ENCODE measurements around the gene TLDC2. TPM values are rescaled to one million over a fixed set of nuclear protein-coding genes. Genes with fewer than 3 reads are reported as not detected.

The TLDC2 gene
- total and polyA plus RNA-seq, 3 experiments from 2014 or later, result 0.29 TPM; not detected in 2

DNA sequence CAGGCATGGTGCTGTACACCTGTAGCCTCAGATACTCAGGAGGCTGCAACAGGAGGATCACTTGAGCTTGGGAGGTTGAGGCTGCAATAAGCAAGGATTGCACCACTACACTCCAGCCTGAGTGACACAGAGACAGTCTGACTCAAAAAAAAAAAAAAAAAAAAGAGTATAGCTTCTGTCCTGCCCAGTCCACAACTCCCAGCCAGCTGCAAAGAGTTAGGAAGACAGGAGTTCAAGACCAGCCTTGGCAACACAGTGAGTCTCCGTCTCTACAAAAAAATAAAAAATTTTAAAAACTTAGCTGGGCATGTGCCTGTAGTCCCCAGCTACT is 28.3 kb upstream of the TLDC2 start:
- H3K4me3 Mint-ChIP-seq, result no peak overlapping the region
- POLR2A ChIA-PET, result no interaction called here
- no peak for DNase-seq
- Histone ChIP-seq H3K4me3 (ENCODE audit: low read length) (no peak overlapping the region), H3K4me1 (ENCODE audit: insufficient read depth, low read length) (peaks cover 10% of the 10 kb centered on the region), H3K36me3 (ENCODE audit: insufficient read depth, low read length) (no peaks in the 10 kb centered on the region), H3K9me3 (ENCODE audit: low read length) (no peaks in the 10 kb centered on the region), H3K27ac (ENCODE audit: low read depth, low read length) (peak overlapping the region; percentile 11), H3K27me3 (ENCODE audit: insufficient read depth, low read length, poor library complexity, severe bottlenecking) (no peaks in the 10 kb centered on the region)
- H3K36me3 Mint-ChIP-seq, result no peaks in the 10 kb centered on the region
- CTCF ChIA-PET, result interaction anchor here (1.0 kb wide), 1 partner anchor 9 kb away, joined by 3 read pairs; no protein-coding TSS in a partner anchor
- no peaks in the 10 kb centered on the region for H3K9me3 Mint-ChIP-seq
- H3K27ac Mint-ChIP-seq, result no peak overlapping the region
- peaks cover 6 to 9% (median 7%) of the 10 kb centered on the region in 3 donors for H3K4me1 Mint-ChIP-seq
- H3K27me3 Mint-ChIP-seq, result peaks cover 0 to 2% of the 10 kb centered on the region in 2 donors

DNA sequence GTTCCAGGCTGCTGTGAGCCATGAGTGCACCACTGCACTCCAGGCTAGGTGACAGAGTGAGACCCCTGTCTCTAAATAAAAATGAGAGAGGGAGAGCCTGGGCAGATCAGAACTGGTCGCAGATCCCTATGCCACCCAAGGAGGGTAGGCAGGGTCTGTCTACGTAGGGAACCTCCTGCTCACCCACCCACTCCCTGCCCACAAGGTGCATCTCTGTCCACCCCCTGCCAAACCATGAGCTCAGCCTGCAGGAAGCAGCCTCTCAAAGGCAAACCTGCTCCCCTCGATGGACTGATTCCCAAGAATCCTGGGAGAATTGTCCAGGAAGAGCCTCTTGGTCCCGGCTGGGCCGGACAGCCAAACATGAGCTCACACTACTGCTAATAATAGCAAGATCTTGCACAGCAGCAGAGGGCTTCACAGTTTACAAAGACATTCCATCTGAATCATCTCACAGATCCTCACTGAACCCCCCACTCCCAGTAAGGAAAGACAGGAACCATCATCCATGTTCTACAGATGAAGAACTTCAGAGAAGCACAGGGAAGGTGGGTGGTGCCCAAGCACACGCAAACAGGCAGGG is 27.8 kb upstream of the TLDC2 start:
- ChIA-PET POLR2A (no interaction called here), CTCF (interaction anchor here (1.0 kb wide), 1 partner anchor 9 kb away, joined by 3 read pairs; no protein-coding TSS in a partner anchor)
- H3K27me3 ChIP-seq (ENCODE audit: insufficient read depth, low read length, poor library complexity, severe bottlenecking), result no peaks in the 10 kb centered on the region
- no peak for DNase-seq
- Mint-ChIP-seq H3K4me3 (no peak overlapping the region), H3K9me3 (no peaks in the 10 kb centered on the region), H3K4me1 (peaks cover 6% of the 10 kb centered on the region in 3 donors), H3K27ac (no peak overlapping the region), H3K27me3 (peaks cover 0 to 2% of the 10 kb centered on the region in 2 donors), H3K36me3 (no peaks in the 10 kb centered on the region)
- H3K36me3 ChIP-seq (ENCODE audit: insufficient read depth, low read length), result no peaks in the 10 kb centered on the region
- no peaks in the 10 kb centered on the region for H3K9me3 ChIP-seq (ENCODE audit: low read length)
- no peak overlapping the region for H3K27ac ChIP-seq (ENCODE audit: low read depth, low read length)
- no peak overlapping the region for H3K4me3 ChIP-seq (ENCODE audit: low read length)
- peaks cover 7% of the 10 kb centered on the region for H3K4me1 ChIP-seq (ENCODE audit: insufficient read depth, low read length)

DNA sequence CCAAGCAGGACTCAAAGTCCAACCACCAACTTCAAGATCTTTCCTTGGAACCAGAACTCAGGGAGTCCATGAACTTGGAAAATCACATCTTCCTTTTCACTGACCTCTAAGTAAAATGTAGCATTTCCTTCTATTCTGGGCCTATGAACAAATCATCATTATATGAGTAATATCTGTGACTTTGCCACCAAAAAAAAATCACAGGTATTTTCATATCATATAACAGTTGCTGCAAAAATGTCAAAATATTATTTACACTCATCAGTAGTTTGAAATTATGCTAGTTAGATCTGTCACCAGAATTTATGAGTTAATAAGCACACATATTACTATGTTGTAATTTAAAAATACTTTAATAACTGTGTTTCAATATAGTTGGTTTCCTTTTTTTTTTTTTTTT is 27.3 kb upstream of the TLDC2 start:
- Histone ChIP-seq H3K4me1 (ENCODE audit: insufficient read depth, low read length) (peaks cover 2% of the 10 kb centered on the region), H3K27ac (ENCODE audit: low read depth, low read length) (no peak overlapping the region), H3K36me3 (ENCODE audit: insufficient read depth, low read length) (no peaks in the 10 kb centered on the region), H3K4me3 (ENCODE audit: low read length) (no peak overlapping the region), H3K9me3 (ENCODE audit: low read length) (no peaks in the 10 kb centered on the region), H3K27me3 (ENCODE audit: insufficient read depth, low read length, poor library complexity, severe bottlenecking) (no peaks in the 10 kb centered on the region)
- Mint-ChIP-seq H3K27me3 (peaks cover 0 to 2% of the 10 kb centered on the region in 2 donors), H3K4me3 (no peak overlapping the region), H3K27ac (no peak overlapping the region), H3K4me1 (peaks cover under 1 to 1% (median 1%) of the 10 kb centered on the region in 3 donors), H3K36me3 (no peaks in the 10 kb centered on the region), H3K9me3 (no peaks in the 10 kb centered on the region)
- ChIA-PET POLR2A (no interaction called here), CTCF (interaction anchor here (1.6 kb wide), 1 partner anchor 15 kb away, joined by 3 read pairs; a partner anchor contains a TSS)
- DNase-seq, result no peak

DNA sequence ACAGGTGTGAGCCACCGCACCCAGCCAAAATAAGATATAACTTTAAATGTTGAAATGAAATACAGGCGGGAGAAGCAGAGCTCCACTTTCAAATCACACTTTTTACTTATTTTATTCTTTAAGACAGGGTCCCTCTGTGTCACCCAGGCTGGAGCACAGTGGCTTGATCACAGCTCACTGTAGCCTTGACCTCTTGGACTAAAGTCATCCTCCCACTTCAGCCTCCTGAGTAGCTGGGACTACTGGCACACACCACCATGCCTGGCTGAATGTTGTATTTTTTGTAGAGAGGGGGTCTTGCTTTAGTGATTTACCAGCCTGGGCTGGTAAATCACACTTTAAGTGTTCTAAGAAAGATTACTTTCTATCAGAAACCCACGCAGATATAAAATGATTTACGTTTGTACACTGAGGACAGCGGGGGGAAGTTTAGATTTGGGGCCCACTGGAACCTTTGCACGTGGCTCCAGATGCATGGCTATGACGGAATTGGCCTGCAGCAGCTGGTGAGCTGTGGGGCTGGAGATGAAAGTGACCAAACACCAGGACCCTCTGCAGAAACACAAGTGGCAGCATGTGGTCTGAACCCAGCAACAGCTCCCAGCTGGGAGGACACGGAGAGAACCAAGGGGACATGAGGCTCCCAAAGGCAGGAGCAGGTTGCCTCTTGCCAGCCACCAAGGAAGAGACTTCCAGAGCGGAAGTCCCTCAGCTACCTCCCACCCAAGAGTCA is 26.4 kb upstream of the TLDC2 start:
- H3K4me3 ChIP-seq (ENCODE audit: low read length), result no peak overlapping the region
- no peaks in the 10 kb centered on the region for H3K4me1 ChIP-seq (ENCODE audit: insufficient read depth, low read length)
- H3K4me3 Mint-ChIP-seq, result no peak overlapping the region
- H3K27ac Mint-ChIP-seq, result no peak overlapping the region
- CTCF ChIA-PET, result interaction anchor here (1.1 to 1.6 kb wide), 2 partner anchors 14 to 28 kb away, joined by 3 read pairs; a partner anchor contains a TSS
- DNase-seq, result no peak
- no peaks in the 10 kb centered on the region for H3K36me3 ChIP-seq (ENCODE audit: insufficient read depth, low read length)
- H3K27ac ChIP-seq (ENCODE audit: low read depth, low read length), result no peak overlapping the region
- POLR2A ChIA-PET, result no interaction called here
- no peaks in the 10 kb centered on the region for H3K27me3 ChIP-seq (ENCODE audit: insufficient read depth, low read length, poor library complexity, severe bottlenecking)
- peaks cover 0 to 2% of the 10 kb centered on the region in 2 donors for H3K27me3 Mint-ChIP-seq
- H3K9me3 Mint-ChIP-seq, result no peaks in the 10 kb centered on the region
- no peaks in the 10 kb centered on the region for H3K9me3 ChIP-seq (ENCODE audit: low read length)
- no peaks in the 10 kb centered on the region for H3K36me3 Mint-ChIP-seq
- no peaks in the 10 kb centered on the region for H3K4me1 Mint-ChIP-seq

DNA sequence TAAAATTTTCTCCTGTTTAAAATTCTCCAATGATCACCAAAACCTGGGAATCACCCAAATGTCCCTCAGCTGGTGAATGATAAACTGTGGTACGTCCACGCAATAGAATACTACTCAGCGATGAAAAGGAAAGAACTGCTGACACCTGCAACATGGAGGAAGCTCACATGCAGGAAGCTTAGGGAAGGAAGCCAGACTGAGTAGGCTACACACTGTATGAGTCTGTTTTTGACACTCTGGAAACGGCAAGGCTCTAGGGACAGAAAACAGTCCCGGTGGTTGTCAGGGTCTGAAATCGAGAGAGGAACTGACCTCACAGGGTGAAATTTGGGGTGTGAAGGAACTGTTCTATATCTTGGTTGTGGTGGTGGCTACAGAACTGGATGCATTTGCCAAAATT is 25.2 kb upstream of the TLDC2 start:
- H3K27ac Mint-ChIP-seq, result no peak overlapping the region
- H3K9me3 Mint-ChIP-seq, result no peaks in the 10 kb centered on the region
- Histone ChIP-seq H3K27ac (ENCODE audit: low read depth, low read length) (no peak overlapping the region), H3K4me1 (ENCODE audit: insufficient read depth, low read length) (no peaks in the 10 kb centered on the region), H3K27me3 (ENCODE audit: insufficient read depth, low read length, poor library complexity, severe bottlenecking) (no peaks in the 10 kb centered on the region), H3K9me3 (ENCODE audit: low read length) (no peaks in the 10 kb centered on the region), H3K36me3 (ENCODE audit: insufficient read depth, low read length) (no peaks in the 10 kb centered on the region), H3K4me3 (ENCODE audit: low read length) (no peak overlapping the region)
- no peaks in the 10 kb centered on the region for H3K4me1 Mint-ChIP-seq
- ChIA-PET CTCF (interaction anchor here (1.1 kb wide), 1 partner anchor 27 kb away, joined by 3 read pairs; no protein-coding TSS in a partner anchor), POLR2A (no interaction called here)
- no peak overlapping the region for H3K4me3 Mint-ChIP-seq
- no peaks in the 10 kb centered on the region for H3K36me3 Mint-ChIP-seq
- no peak for DNase-seq
- peaks cover 0 to 2% of the 10 kb centered on the region in 2 donors for H3K27me3 Mint-ChIP-seq

DNA sequence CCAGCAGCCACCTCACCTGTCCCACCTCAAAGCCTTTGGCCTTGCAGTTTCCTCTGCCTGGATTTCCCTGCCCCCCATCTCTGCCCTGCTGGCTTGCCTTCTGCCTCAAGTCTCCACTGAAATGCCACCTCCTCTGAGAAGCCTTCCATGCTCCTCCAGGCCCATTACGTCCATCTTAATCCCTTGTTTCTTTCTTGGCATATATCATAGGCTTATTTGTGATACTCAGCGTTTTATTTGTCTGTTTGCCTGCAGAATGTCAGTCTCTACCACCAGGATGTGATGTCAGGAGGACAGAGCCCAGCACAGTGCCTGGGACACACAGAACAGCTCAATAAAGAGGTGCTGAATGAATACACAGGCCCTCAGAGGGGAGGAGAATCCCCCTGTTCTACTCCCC is 24.4 kb upstream of the TLDC2 start:
- H3K27ac Mint-ChIP-seq, result peak overlapping the region in 2 of 8 donors; percentile 8 to 52
- H3K9me3 ChIP-seq (ENCODE audit: low read length), result no peaks in the 10 kb centered on the region
- no peaks in the 10 kb centered on the region for H3K36me3 ChIP-seq (ENCODE audit: insufficient read depth, low read length)
- ChIA-PET POLR2A (no interaction called here), CTCF (no interaction called here)
- no peaks in the 10 kb centered on the region for H3K27me3 ChIP-seq (ENCODE audit: insufficient read depth, low read length, poor library complexity, severe bottlenecking)
- DNase-seq, result no peak
- no peak overlapping the region for H3K4me3 Mint-ChIP-seq
- peaks cover 6% of the 10 kb centered on the region for H3K4me1 ChIP-seq (ENCODE audit: insufficient read depth, low read length)
- peaks cover 0 to 4% (median 2%) of the 10 kb centered on the region in 3 donors for H3K4me1 Mint-ChIP-seq
- H3K27me3 Mint-ChIP-seq, result peaks cover 0 to 2% of the 10 kb centered on the region in 2 donors
- H3K27ac ChIP-seq (ENCODE audit: low read depth, low read length), result no peak overlapping the region
- H3K36me3 Mint-ChIP-seq, result no peaks in the 10 kb centered on the region
- no peaks in the 10 kb centered on the region for H3K9me3 Mint-ChIP-seq
- H3K4me3 ChIP-seq (ENCODE audit: low read length), result no peak overlapping the region

DNA sequence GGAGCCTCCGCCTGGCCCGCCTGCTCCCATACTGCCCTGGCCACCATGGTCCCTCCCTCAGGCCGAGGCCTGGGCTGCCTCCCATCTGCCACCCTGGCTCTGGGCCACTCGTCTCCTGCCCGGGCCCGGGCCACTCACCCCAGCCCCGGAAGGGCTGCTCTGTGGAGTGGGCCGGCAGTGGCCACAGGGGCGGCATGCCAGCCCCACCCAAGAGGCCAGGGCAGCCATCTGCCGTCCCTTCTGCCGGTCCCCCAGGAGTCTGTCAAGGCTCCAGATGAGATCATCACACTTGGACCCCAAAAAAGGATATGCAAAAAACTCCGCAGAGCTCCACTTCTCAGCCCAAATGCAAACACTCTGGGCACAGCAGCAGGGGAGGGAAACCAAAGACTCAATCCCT is 23.8 kb upstream of the TLDC2 start:
- no peak overlapping the region for H3K27ac ChIP-seq (ENCODE audit: low read depth, low read length)
- H3K27ac Mint-ChIP-seq, result peak overlapping the region in 1 of 8 donors; percentile 72

More for the DNA sequence above, 23.8 kb upstream of the TLDC2 start:
- H3K36me3 ChIP-seq (ENCODE audit: insufficient read depth, low read length), result no peaks in the 10 kb centered on the region
- H3K4me3 ChIP-seq (ENCODE audit: low read length), result no peak overlapping the region
- Mint-ChIP-seq H3K9me3 (no peaks in the 10 kb centered on the region), H3K36me3 (no peaks in the 10 kb centered on the region), H3K27me3 (peaks cover 0 to 2% of the 10 kb centered on the region in 2 donors), H3K4me3 (no peak overlapping the region), H3K4me1 (peaks cover 2 to 11% (median 9%) of the 10 kb centered on the region in 3 donors)
- no peaks in the 10 kb centered on the region for H3K27me3 ChIP-seq (ENCODE audit: insufficient read depth, low read length, poor library complexity, severe bottlenecking)
- no peak for DNase-seq
- ChIA-PET POLR2A (no interaction called here), CTCF (no interaction called here)
- H3K4me1 ChIP-seq (ENCODE audit: insufficient read depth, low read length), result peaks cover 13% of the 10 kb centered on the region
- no peaks in the 10 kb centered on the region for H3K9me3 ChIP-seq (ENCODE audit: low read length)
